Endothelial cell of umbilical vein (primary cell): ENCODE results near the gene DCLK2. TPM values are rescaled to one million over a fixed set of nuclear protein-coding genes. Genes with fewer than 3 reads are reported as not detected.

Source experiments
- BruUV-seq: library from RNA; stranded (reverse); fragments of 400-500 nt; replicated peaks from 2 replicates; lab custom pipeline; 2021; lab: Mats Ljungman, UMichigan
- CTCF ChIA-PET: fragments of 300-600, 350-600 bp; sonication (Branson Sonifier 250); formaldehyde crosslinking; loops from one replicate; lab custom pipeline; 2021; ENCODE audit warnings: antibody characterized with exemption, inconsistent platforms; lab: Charles Lee
- POLR2A ChIA-PET: fragments of 300-600, 350-600 bp; sonication (Branson Sonifier 250); formaldehyde crosslinking; loops from one replicate; lab custom pipeline; 2021; ENCODE audit warnings: antibody characterized with exemption, inconsistent platforms; lab: Charles Lee
- DNase-seq: peaks from one replicate; pipeline ENCODE4 v3.0.0-alpha.2; 2011; ENCODE audit warnings: low read depth, low spot score
- FAIRE-seq: peaks from 2 replicates; lab custom pipeline; 2011; peaks lifted over from hg19 to GRCh38; lab: Jason Lieb, UNC
- H2AFZ ChIP-seq: 2 replicates; pipeline ENCODE4 v1.6.0; 2012; ENCODE audit warnings: low read depth, low read length, control low read depth, inconsistent platforms
- H3K27ac ChIP-seq: 2 replicates; pipeline ENCODE4 v1.5.1; 2011; ENCODE audit warnings: low read depth, mild to moderate bottlenecking, control low read depth, low read length, moderate library complexity; ENCODE audit not compliant: insufficient read depth
- H3K27me3 ChIP-seq, 2 experiments: 2 replicates each; pipeline versions ENCODE4 v1.6.0 to v1.6.1; 2011; ENCODE audit warnings: low read length in 2 of 2, mixed read lengths in 1 of 2; ENCODE audit not compliant: control insufficient read depth in 2 of 2, insufficient read depth in 2 of 2
- H3K36me3 ChIP-seq, 2 experiments: 2 replicates in 1 of 2; 3 replicates in 1 of 2; pipeline ENCODE4 v1.5.1; 2011; ENCODE audit warnings: low read length in 2 of 2, mild to moderate bottlenecking in 1 of 2, moderate library complexity in 1 of 2; ENCODE audit not compliant: control insufficient read depth in 2 of 2, insufficient read depth in 2 of 2; ENCODE audit errors: extremely low read depth in 1 of 2
- H3K4me1 ChIP-seq: 3 replicates; pipeline ENCODE4 v1.5.1; 2011; ENCODE audit warnings: mild to moderate bottlenecking, low read length; ENCODE audit not compliant: control insufficient read depth, insufficient read depth; ENCODE audit errors: extremely low read depth
- H3K4me2 ChIP-seq: 2 replicates; pipeline ENCODE4 v1.6.1; 2011; ENCODE audit warnings: low read length, control low read depth, mixed read lengths; ENCODE audit not compliant: insufficient read depth
- H3K4me3 ChIP-seq, 3 experiments: fragments of 200-600 bp in 1 of 3; sonication (generic), shearing (Covaris generic) in 1 of 3; replicated peaks in 1 of 3; 2 replicates each; pipeline ENCODE4 v1.5.1; 2011 to 2016; ENCODE audit warnings: control low read depth in 3 of 3, low read length in 3 of 3, mild to moderate bottlenecking in 2 of 3, inconsistent platforms in 1 of 3, low read depth in 1 of 3, moderate library complexity in 1 of 3; ENCODE audit not compliant: insufficient read depth in 1 of 3
- H3K79me2 ChIP-seq: 2 replicates; pipeline ENCODE4 v1.6.0; 2012; ENCODE audit warnings: low read length, inconsistent platforms; ENCODE audit not compliant: control insufficient read depth, insufficient read depth
- H3K9ac ChIP-seq: replicated peaks from 2 replicates; pipeline ENCODE3; 2011; ENCODE audit warnings: low read length, control low read depth; ENCODE audit not compliant: insufficient read depth; ENCODE audit errors: extremely low read depth
- H3K9me1 ChIP-seq: replicated peaks from 3 replicates; pipeline ENCODE4 v1.6.0; 2011; ENCODE audit warnings: mild to moderate bottlenecking, low read length; ENCODE audit not compliant: control insufficient read depth, insufficient read depth; ENCODE audit errors: extremely low read depth
- H3K9me3 ChIP-seq: replicated peaks from 2 replicates; pipeline ENCODE4 v1.5.1; 2012; ENCODE audit warnings: low read length, inconsistent platforms; ENCODE audit not compliant: control insufficient read depth, insufficient read depth
- H4K20me1 ChIP-seq: replicated peaks from 2 replicates; pipeline ENCODE3; 2011; ENCODE audit warnings: mild to moderate bottlenecking, low read length; ENCODE audit not compliant: control insufficient read depth, insufficient read depth; ENCODE audit errors: extremely low read depth
- EZH2 ChIP-seq: IDR thresholded peaks from 2 replicates; pipeline ENCODE4 v1.6.1; 2012; ENCODE audit warnings: borderline replicate concordance, low read depth, mild to moderate bottlenecking, moderate library complexity, low read length, inconsistent platforms; ENCODE audit not compliant: severe bottlenecking
- FOS ChIP-seq: IDR thresholded peaks from 2 replicates; pipeline ENCODE4 v1.6.1; 2011; ENCODE audit warnings: mild to moderate bottlenecking, low read length, moderate library complexity, borderline replicate concordance; ENCODE audit not compliant: insufficient read depth
- GATA2 ChIP-seq: IDR thresholded peaks from 2 replicates; pipeline ENCODE4 v1.7.0; 2011; ENCODE audit warnings: low read depth, mild to moderate bottlenecking, moderate library complexity, mixed read lengths, low read length; ENCODE audit not compliant: insufficient read length, insufficient read depth
- JUN ChIP-seq: IDR thresholded peaks from 2 replicates; pipeline ENCODE4 v1.6.1; 2011; ENCODE audit warnings: borderline replicate concordance, low read depth; ENCODE audit not compliant: insufficient read length, insufficient read depth
- MYC ChIP-seq: IDR thresholded peaks from one replicate; pipeline ENCODE4 v1.6.1; 2011; ENCODE audit warnings: mild to moderate bottlenecking, low read depth, low read length
- POLR2A ChIP-seq: IDR thresholded peaks from 2 replicates; pipeline ENCODE4 v1.6.1; 2012; ENCODE audit warnings: low read depth, mild to moderate bottlenecking, control low read depth, low read length
- POLR2AphosphoS5 ChIP-seq: IDR thresholded peaks from 2 replicates; pipeline ENCODE4 v1.6.1; 2012; ENCODE audit warnings: low read depth, mild to moderate bottlenecking, control low read depth, low read length, moderate library complexity; ENCODE audit not compliant: insufficient read depth
- dilution Hi-C: fragments of 300-500 bp; cut with MboI; formaldehyde crosslinking; loops from one replicate; pipeline ENCODE4 v1.15.0; 2019; ENCODE audit warnings: low sequenced_read_pairs; ENCODE audit not compliant: extremely low pct_ligation_motif_present
- intact Hi-C: fragments of 100-400 bp; cut with micrococcal nuclease; formaldehyde crosslinking; loops from one replicate; pipeline ENCODE4 v1.10.0; 2022
- polyA plus RNA-seq, 4 experiments: library from polyadenylated mRNA; depleted of rRNA in 3 of 4; stranded (reverse) in 3 of 4; unstranded in 1 of 4; fragments of >200 nt; gene quantifications; 2 replicates each; pipeline versions ENCODE4 v1.2.1 to v1.2.3, GENCODE V29; 2011 to 2012; ENCODE audit warnings: missing spikeins in 1 of 4
- total RNA-seq: library from RNA; stranded (reverse); gene quantifications from 2 replicates; pipeline ENCODE4 v1.2.3, GENCODE V29; 2021
- TF ChIP-seq, protein P1 (sequence below), 2 donors: IDR thresholded peaks; 1 replicate in 1 of 2; 2 replicates in 1 of 2; pipeline ENCODE4 v1.5.1; 2011; ENCODE audit warnings: low read length in 2 of 2, mild to moderate bottlenecking in 2 of 2, moderate library complexity in 2 of 2, control low read depth in 1 of 2, inconsistent platforms in 1 of 2, low read depth in 1 of 2; ENCODE audit not compliant: insufficient read depth in 1 of 2; ENCODE audit errors: extremely low read depth in 1 of 2
- TF ChIP-seq, protein P2 (sequence below): IDR thresholded peaks from 2 replicates; pipeline ENCODE4 v1.6.1; 2011; ENCODE audit not compliant: insufficient read depth, insufficient read length

DCLK2 gene
- total and polyA plus RNA-seq, 2 donors (not counting 3 experiments of a cell fraction or from before 2014, with no cell fraction given): 1.7 to 4.7 TPM

DNA sequence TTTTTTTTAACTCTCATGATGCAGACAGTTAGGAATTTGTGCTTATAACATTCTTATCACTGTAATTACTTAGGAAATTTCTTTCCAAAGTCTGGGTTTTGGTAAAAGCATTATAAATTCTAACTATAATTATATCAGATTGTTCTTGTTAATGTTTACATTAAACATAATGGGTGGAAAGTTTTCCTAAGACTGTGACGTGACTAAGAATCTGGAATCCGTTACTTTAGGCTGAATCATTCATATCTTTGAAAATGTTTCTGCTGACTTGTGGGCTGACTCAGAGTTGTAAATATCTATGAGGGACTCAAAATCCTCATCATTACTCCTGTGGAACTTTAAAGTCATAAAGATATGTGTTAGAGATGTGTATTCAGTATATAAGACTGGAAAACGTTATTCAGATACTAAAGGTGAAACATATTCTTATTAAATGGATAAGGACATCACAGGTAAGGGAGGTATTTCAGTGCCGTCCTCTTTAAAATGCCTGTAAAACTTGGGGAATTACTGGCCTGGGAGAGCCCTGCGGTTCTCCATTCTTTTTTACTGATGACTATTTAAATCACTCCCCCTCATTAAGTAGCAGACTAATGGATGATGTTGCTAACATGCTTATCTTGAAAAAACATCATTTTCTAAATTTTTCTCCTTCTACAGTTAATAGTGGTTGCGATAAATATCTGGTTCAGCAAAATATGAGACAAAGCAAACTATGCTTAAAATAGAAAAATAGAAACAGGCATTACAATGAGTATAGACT lies 159.0 kb downstream of the DCLK2 start:
- BruUV-seq: TSS peak; percentile 87
- Histone ChIP-seq H3K9ac (peak overlapping the region; percentile 80), H4K20me1 (no peaks in the 10 kb centered on the region), H3K9me1 (no peaks in the 10 kb centered on the region), H3K4me2 (peak overlapping the region; percentile 81), H3K9me3 (no peaks in the 10 kb centered on the region), H3K4me1 (peaks cover 32% of the 10 kb centered on the region), H3K27me3 (no peaks in the 10 kb centered on the region), H3K4me3 (peak overlapping the region in 1 of 3 experiments; percentile 10), H3K36me3 (no peaks in the 10 kb centered on the region), H3K27ac (peak overlapping the region; percentile 90), H2AFZ (peak overlapping the region; percentile 44), H3K79me2 (no peaks in the 10 kb centered on the region)
- peak; percentile 97 for FAIRE-seq
- dilution Hi-C loops (no loop called here), intact Hi-C loops (loop anchor here (5.0 kb wide), 1 partner anchor 65 kb away; no protein-coding TSS in a partner anchor)
- TF ChIP-seq FOS (peak; percentile 90), JUN (peak; percentile 77), GATA2 (no peak)
- ChIA-PET CTCF (no interaction called here), POLR2A (no interaction called here)
- DNase-seq: peak; percentile 94

DNA sequence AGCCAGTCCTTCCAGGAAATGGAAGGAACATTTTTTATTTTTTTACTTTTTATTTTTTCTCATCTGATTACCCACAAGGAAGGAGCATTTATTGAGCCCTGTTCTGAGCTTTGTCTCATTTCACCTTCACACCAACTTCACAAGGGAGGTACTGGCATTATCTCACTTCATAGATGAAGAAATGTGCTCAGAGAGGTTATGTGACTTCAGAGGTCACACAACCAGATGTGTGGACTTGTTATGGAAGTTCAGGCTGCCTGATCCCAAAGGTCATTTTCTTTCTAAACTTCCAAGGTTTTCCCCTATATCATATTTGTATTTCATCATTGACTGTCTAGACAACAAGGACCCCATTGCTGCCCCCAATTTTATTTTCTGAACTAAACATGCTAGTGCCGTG lies 160.3 kb downstream of the DCLK2 start:
- Histone ChIP-seq H3K36me3 (no peaks in the 10 kb centered on the region), H2AFZ (peak overlapping the region; percentile 47), H3K9me3 (no peaks in the 10 kb centered on the region), H3K27ac (no peak overlapping the region), H3K79me2 (no peaks in the 10 kb centered on the region), H4K20me1 (no peaks in the 10 kb centered on the region), H3K4me3 (no peak overlapping the region), H3K9ac (no peak overlapping the region), H3K9me1 (no peaks in the 10 kb centered on the region), H3K4me2 (no peak overlapping the region), H3K27me3 (no peaks in the 10 kb centered on the region), H3K4me1 (peaks cover 29% of the 10 kb centered on the region)
- POLR2A ChIA-PET: no interaction called here
- intact Hi-C loops (loop anchor here (5.0 kb wide), 1 partner anchor 66 kb away; no protein-coding TSS in a partner anchor), dilution Hi-C loops (no loop called here)
- CTCF ChIA-PET: no interaction called here
- DNase-seq: no peak
- no peak for FAIRE-seq
- no peak for TF ChIP-seq GATA2
- no peak for TF ChIP-seq FOS
- no peak for TF ChIP-seq MYC
- TF ChIP-seq, protein P1, sequence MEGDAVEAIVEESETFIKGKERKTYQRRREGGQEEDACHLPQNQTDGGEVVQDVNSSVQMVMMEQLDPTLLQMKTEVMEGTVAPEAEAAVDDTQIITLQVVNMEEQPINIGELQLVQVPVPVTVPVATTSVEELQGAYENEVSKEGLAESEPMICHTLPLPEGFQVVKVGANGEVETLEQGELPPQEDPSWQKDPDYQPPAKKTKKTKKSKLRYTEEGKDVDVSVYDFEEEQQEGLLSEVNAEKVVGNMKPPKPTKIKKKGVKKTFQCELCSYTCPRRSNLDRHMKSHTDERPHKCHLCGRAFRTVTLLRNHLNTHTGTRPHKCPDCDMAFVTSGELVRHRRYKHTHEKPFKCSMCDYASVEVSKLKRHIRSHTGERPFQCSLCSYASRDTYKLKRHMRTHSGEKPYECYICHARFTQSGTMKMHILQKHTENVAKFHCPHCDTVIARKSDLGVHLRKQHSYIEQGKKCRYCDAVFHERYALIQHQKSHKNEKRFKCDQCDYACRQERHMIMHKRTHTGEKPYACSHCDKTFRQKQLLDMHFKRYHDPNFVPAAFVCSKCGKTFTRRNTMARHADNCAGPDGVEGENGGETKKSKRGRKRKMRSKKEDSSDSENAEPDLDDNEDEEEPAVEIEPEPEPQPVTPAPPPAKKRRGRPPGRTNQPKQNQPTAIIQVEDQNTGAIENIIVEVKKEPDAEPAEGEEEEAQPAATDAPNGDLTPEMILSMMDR (IDR thresholded peaks at IDR 0.05; ENCODE audit: extremely low read depth in 1 of 2, insufficient read depth in 1 of 2, low read depth in 1 of 2, low read length in 2 of 2): no peak
- TF ChIP-seq POLR2A: no peak
- no peak for TF ChIP-seq POLR2AphosphoS5
- TF ChIP-seq, protein P2, sequence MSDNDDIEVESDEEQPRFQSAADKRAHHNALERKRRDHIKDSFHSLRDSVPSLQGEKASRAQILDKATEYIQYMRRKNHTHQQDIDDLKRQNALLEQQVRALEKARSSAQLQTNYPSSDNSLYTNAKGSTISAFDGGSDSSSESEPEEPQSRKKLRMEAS: no peak
- TF ChIP-seq JUN: no peak
- TF ChIP-seq EZH2: no peak
- BruUV-seq: no TSS peak
